ENCODE data around the gene CREB5. TPM values are rescaled to one million over a fixed set of nuclear protein-coding genes. Genes with fewer than 3 reads are reported as not detected.

Gene CREB5
- total and polyA plus RNA-seq, 2 of the 13 experiments (the other 11 are each of a cell fraction or from before 2014, with no cell fraction given): 0.38 to 0.71 TPM

GRCh38 chr7:28381466-28381865, 30.9 kb upstream of the CREB5 start:
- in situ Hi-C loops (cut with HindIII; ENCODE audit: extremely low pct_ligation_motif_present, low pct_unique_long_range_greater_than_20kb) (loop anchor here (5.0 kb wide), 1 partner anchor 471 kb away; no protein-coding TSS in a partner anchor), intact Hi-C loops (cut with micrococcal nuclease; ENCODE audit: unreplicated experiment) (no loop called here)
- H3K79me2 ChIP-seq (ENCODE audit: insufficient read depth, low read length): no peaks in the 10 kb centered on the region
- H3K36me3 ChIP-seq (replicated peaks in 1 of 2; ENCODE audit: control insufficient read depth in 1 of 2, insufficient read depth in 2 of 2, low read length in 2 of 2): no peaks in the 10 kb centered on the region
- H4K20me1 ChIP-seq (ENCODE audit: insufficient read depth, low read length): no peaks in the 10 kb centered on the region
- no peak for TF ChIP-seq POLR2A (IDR thresholded peaks at IDR 0.05; ENCODE audit: insufficient read depth in 1 of 2, low read depth in 2 of 2, low read length in 2 of 2)
- TF ChIP-seq CHD4 (IDR thresholded peaks at IDR 0.05; ENCODE audit: borderline replicate concordance, low read length): no peak
- no peak for TF ChIP-seq KDM3A (CRISPR knock-in tag; IDR thresholded peaks at IDR 0.05; ENCODE audit: low read depth)
- no peak for TF ChIP-seq HDAC1 (CRISPR knock-in tag; IDR thresholded peaks at IDR 0.05)
- TF ChIP-seq ZNF772 (CRISPR knock-in tag; IDR thresholded peaks at IDR 0.05): no peak
- no peak for TF ChIP-seq IKZF1 (IDR thresholded peaks at IDR 0.05)
- TF ChIP-seq POLR2AphosphoS5 (IDR thresholded peaks at IDR 0.05; ENCODE audit: low read depth, low read length): no peak
- TF ChIP-seq RBM39 (IDR thresholded peaks at IDR 0.05; ENCODE audit: low read depth, low read length, poor library complexity, severe bottlenecking): no peak
- no peak for TF ChIP-seq FOXM1 (CRISPR knock-in tag; IDR thresholded peaks at IDR 0.05)
- TF ChIP-seq ZNF335 (CRISPR knock-in tag; IDR thresholded peaks at IDR 0.05): no peak
- TF ChIP-seq ZNF589 (CRISPR knock-in tag; conservative IDR thresholded peaks at IDR 0.05): no peak
- no peak for TF ChIP-seq ZNF337 (CRISPR knock-in tag; IDR thresholded peaks at IDR 0.05; ENCODE audit: borderline replicate concordance, low read depth)
- BruUV-seq (replicated peaks): no TSS peak
- H3K27ac ChIP-seq (ENCODE audit: extremely low read length, insufficient read depth, low read length): no peak overlapping the region
- ChIA-PET POLR2A (no interaction called here), CTCF (ENCODE audit: low intra/inter-chr PET ratio, low total read pairs) (no interaction called here)
- no peak for ATAC-seq
- H3K9me3 ChIP-seq (ENCODE audit: low read length): no peaks in the 10 kb centered on the region
- H3K4me2 ChIP-seq (ENCODE audit: low read depth, low read length): no peak overlapping the region
- H2AFZ ChIP-seq (ENCODE audit: low read length): no peak overlapping the region
- H3K4me1 ChIP-seq (ENCODE audit: insufficient read depth, low read length): no peaks in the 10 kb centered on the region
- FAIRE-seq: no peak
- no peaks in the 10 kb centered on the region; a peak in 1 of 5 replicates for H3K27me3 ChIP-seq (ENCODE audit: control insufficient read depth in 1 of 2, insufficient read depth in 2 of 2, low read length in 2 of 2)
- WGBS (ENCODE audit: low lambda C conversion rate): 0% methylated on average over 3 of the region's 3 CpGs
- no peak overlapping the region for H3K9ac ChIP-seq (ENCODE audit: insufficient read depth, low read depth, low read length)
- no peak for DNase-seq (ENCODE audit: low spot score)
- no peak overlapping the region for H3K4me3 ChIP-seq (replicated peaks in 1 of 3; ENCODE audit: insufficient read depth in 1 of 3, low read depth in 2 of 3, low read length in 3 of 3)

GRCh38 chr7:28382144-28382543, 30.2 kb upstream of the CREB5 start:
- intact Hi-C loops (cut with micrococcal nuclease; ENCODE audit: unreplicated experiment) (no loop called here), in situ Hi-C loops (cut with HindIII; ENCODE audit: extremely low pct_ligation_motif_present, low pct_unique_long_range_greater_than_20kb) (loop anchor here (5.0 kb wide), 1 partner anchor 470 kb away; no protein-coding TSS in a partner anchor)
- ChIA-PET POLR2A (no interaction called here), CTCF (ENCODE audit: low intra/inter-chr PET ratio, low total read pairs) (no interaction called here)
- DNase-seq (ENCODE audit: low spot score) (no peak), ATAC-seq (no peak), FAIRE-seq (no peak)
- H3K27ac ChIP-seq (ENCODE audit: extremely low read length, insufficient read depth, low read length): no peak overlapping the region
- no TSS peak for BruUV-seq (replicated peaks)
- no peak overlapping the region for H2AFZ ChIP-seq (ENCODE audit: low read length)
- no peaks in the 10 kb centered on the region for H3K4me1 ChIP-seq (ENCODE audit: insufficient read depth, low read length)
- no peak overlapping the region for H3K9ac ChIP-seq (ENCODE audit: insufficient read depth, low read depth, low read length)
- no peaks in the 10 kb centered on the region for H3K9me3 ChIP-seq (ENCODE audit: low read length)
- H3K79me2 ChIP-seq (ENCODE audit: insufficient read depth, low read length): no peaks in the 10 kb centered on the region
- H3K36me3 ChIP-seq (replicated peaks in 1 of 2; ENCODE audit: control insufficient read depth in 1 of 2, insufficient read depth in 2 of 2, low read length in 2 of 2): no peaks in the 10 kb centered on the region
- no peak overlapping the region for H3K4me3 ChIP-seq (replicated peaks in 1 of 3; ENCODE audit: insufficient read depth in 1 of 3, low read depth in 2 of 3, low read length in 3 of 3)
- H4K20me1 ChIP-seq (ENCODE audit: insufficient read depth, low read length): no peaks in the 10 kb centered on the region
- H3K4me2 ChIP-seq (ENCODE audit: low read depth, low read length): no peak overlapping the region
- 16% methylated on average over 4 of the region's 5 CpGs for WGBS (ENCODE audit: low lambda C conversion rate)
- H3K27me3 ChIP-seq (ENCODE audit: control insufficient read depth in 1 of 2, insufficient read depth in 2 of 2, low read length in 2 of 2): no peaks in the 10 kb centered on the region; a peak in 1 of 5 replicates
- TF ChIP-seq HOMEZ (CRISPR knock-in tag; IDR thresholded peaks at IDR 0.05; ENCODE audit: low read depth): no peak
- no peak for TF ChIP-seq SCMH1 (CRISPR knock-in tag; IDR thresholded peaks at IDR 0.05; ENCODE audit: borderline replicate concordance)
- no peak for TF ChIP-seq BRCA1 (CRISPR knock-in tag; IDR thresholded peaks at IDR 0.05)
- no peak for TF ChIP-seq GATA4 (IDR thresholded peaks at IDR 0.05; ENCODE audit: borderline replicate concordance, low read depth)
- TF ChIP-seq EED (CRISPR knock-in tag; IDR thresholded peaks at IDR 0.05): no peak
- TF ChIP-seq HNRNPLL (IDR thresholded peaks at IDR 0.05; ENCODE audit: low read depth, low read length, poor library complexity, severe bottlenecking): no peak
- no peak for TF ChIP-seq RBM39 (IDR thresholded peaks at IDR 0.05; ENCODE audit: low read depth, low read length, poor library complexity, severe bottlenecking)
- TF ChIP-seq KDM6A (CRISPR knock-in tag; IDR thresholded peaks at IDR 0.05; ENCODE audit: low read depth): no peak
- no peak for TF ChIP-seq ZNF878 (CRISPR knock-in tag; IDR thresholded peaks at IDR 0.05)
- no peak for TF ChIP-seq HOXA9 (CRISPR knock-in tag; IDR thresholded peaks at IDR 0.05; ENCODE audit: borderline replicate concordance)
- TF ChIP-seq TCF7L2 (IDR thresholded peaks at IDR 0.05; ENCODE audit: low read depth, low read length): no peak
- no peak for TF ChIP-seq RFX5 (IDR thresholded peaks at IDR 0.05; ENCODE audit: low read depth, low read length)
